Measurements from ENCODE around the gene SSR1. TPM values are rescaled to one million over a fixed set of nuclear protein-coding genes. Genes with fewer than 3 reads are reported as not detected.

SSR1 gene
- total RNA-seq, 1 donor = 205 TPM

DNA sequence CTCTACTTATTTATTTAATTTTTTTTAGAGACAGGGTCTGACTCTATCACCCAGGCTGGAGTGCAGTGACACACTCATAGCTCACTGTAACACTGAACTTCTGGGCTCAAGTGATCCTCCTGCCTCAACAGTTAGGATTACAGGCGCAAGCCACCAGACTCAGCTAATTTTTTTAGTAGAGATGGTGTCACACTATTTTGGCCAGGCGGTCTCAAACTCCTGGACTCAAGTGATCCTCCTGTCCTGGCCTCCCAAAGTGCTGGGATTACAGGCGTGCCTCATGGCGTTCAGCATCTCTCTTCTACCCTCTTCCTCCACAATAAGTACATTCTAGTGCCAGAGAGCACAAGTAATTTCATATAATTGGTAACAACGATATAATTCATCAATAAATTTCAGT, 5.5 kb downstream of the SSR1 start:
- no peak overlapping the region for H3K4me3 ChIP-seq (ENCODE audit: low read depth, low read length)
- TF ChIP-seq, protein P1, sequence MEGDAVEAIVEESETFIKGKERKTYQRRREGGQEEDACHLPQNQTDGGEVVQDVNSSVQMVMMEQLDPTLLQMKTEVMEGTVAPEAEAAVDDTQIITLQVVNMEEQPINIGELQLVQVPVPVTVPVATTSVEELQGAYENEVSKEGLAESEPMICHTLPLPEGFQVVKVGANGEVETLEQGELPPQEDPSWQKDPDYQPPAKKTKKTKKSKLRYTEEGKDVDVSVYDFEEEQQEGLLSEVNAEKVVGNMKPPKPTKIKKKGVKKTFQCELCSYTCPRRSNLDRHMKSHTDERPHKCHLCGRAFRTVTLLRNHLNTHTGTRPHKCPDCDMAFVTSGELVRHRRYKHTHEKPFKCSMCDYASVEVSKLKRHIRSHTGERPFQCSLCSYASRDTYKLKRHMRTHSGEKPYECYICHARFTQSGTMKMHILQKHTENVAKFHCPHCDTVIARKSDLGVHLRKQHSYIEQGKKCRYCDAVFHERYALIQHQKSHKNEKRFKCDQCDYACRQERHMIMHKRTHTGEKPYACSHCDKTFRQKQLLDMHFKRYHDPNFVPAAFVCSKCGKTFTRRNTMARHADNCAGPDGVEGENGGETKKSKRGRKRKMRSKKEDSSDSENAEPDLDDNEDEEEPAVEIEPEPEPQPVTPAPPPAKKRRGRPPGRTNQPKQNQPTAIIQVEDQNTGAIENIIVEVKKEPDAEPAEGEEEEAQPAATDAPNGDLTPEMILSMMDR (IDR thresholded peaks at IDR 0.05; ENCODE audit: insufficient read depth, low read length) = no peak
- DNase-seq (ENCODE audit: low read depth) = no peak

DNA sequence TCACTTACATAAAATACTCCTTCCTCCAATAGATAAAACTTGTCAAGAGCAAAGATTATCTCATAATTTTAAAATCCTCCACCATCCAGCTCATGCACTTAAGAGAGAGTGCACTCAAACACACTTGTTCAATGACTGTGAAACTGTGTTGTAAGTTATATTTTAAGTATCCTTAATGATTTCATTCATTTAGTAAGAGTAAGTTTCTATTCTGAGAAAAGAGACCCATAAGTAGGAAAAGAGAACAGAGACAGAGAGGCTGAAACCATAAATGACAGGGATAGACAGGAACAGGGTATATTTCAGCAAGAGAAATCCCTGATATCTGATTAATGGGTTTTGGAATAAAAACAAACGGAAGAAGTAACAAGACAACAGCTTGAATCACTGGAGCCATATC, 8.2 kb downstream of the SSR1 start:
- no peak overlapping the region for H3K4me3 ChIP-seq (ENCODE audit: low read depth, low read length)
- TF ChIP-seq, protein P1 (IDR thresholded peaks at IDR 0.05; ENCODE audit: insufficient read depth, low read length) = no peak
- DNase-seq (ENCODE audit: low read depth) = no peak

DNA sequence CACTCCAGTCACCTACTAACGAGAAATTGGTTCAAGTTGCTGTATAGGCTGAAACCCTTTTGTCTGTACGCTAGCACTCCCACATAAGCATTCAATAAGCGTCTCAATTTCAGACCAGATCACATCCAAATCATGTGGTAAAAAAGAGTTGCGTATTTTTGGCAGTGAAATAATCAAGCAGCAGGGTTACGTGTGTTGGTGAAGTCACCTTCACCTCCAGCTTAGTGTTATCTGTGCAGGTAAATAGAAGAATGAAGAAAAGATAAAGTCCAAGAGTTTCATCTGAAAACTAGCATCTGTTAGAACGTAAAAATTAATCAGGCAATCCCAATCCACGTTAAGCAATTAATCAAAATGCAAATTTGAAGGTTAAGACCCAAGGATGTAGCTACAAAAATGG, 11.3 kb downstream of the SSR1 start:
- TF ChIP-seq, protein P1 (IDR thresholded peaks at IDR 0.05; ENCODE audit: insufficient read depth, low read length) = no peak
- H3K4me3 ChIP-seq (ENCODE audit: low read depth, low read length) = no peak overlapping the region
- no peak for DNase-seq (ENCODE audit: low read depth)

DNA sequence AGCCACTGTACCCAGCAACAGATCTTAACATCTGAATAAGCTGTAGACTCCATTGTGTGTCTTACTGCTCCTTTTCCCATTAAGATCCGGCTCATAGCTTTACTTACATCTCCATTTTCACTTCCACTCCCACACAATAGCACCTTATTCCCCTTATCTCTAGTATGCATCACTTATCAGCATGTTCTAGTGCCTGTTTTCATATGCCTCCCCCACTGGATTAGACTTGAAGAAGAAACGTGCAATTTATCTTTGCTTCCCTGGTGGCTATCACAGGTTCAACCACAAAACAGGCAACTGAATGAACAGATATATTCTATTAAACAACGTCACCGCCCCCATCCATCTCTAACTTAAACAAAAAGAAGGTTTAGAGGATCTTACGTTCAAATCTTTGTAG, 12.1 kb downstream of the SSR1 start:
- no peak overlapping the region for H3K4me3 ChIP-seq (ENCODE audit: low read depth, low read length)
- DNase-seq (ENCODE audit: low read depth) = no peak
- TF ChIP-seq, protein P1 (IDR thresholded peaks at IDR 0.05; ENCODE audit: insufficient read depth, low read length) = no peak

DNA sequence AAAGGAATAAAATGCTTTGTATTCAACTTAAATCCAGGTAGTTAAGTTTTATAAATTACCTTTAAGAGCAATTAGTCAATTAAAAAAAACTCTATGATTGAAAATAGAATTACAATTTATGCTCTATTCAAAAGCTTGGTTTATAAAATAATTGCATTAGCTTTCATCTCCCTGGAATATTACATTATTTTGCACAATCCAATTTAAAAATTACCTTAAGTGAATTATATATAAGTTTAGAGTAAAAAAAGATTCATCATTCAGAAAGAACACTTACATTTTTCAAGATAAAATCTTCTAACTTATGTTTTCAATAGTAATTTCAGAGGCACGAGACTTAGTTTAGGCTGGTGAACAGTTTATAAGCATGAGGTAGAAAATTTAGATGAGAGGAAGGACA, 14.9 kb downstream of the SSR1 start:
- H3K4me3 ChIP-seq (ENCODE audit: low read depth, low read length) = no peak overlapping the region
- DNase-seq (ENCODE audit: low read depth) = no peak
- TF ChIP-seq, protein P1 (IDR thresholded peaks at IDR 0.05; ENCODE audit: insufficient read depth, low read length) = no peak

DNA sequence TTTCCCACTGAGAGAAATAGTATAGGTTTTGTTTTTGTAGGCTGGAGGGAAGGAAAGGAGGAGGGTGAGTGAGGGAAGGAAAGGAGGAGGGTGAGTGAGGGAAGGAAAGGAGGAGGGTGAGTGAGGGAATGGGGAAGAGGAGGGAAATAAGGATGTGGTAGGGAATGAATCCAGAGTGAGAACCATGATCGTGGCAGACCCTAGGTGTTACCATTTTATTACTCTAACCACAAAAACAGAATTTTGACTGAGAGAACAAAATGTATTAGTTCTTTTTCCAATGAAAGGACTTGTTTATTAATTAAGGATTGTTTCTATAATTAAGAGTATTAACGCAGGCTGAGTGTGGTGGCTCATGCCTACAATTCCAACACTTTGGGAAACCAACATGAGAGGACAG, 16.4 kb downstream of the SSR1 start:
- TF ChIP-seq, protein P1 (IDR thresholded peaks at IDR 0.05; ENCODE audit: insufficient read depth, low read length) = no peak
- no peak overlapping the region for H3K4me3 ChIP-seq (ENCODE audit: low read depth, low read length)
- no peak for DNase-seq (ENCODE audit: low read depth)

DNA sequence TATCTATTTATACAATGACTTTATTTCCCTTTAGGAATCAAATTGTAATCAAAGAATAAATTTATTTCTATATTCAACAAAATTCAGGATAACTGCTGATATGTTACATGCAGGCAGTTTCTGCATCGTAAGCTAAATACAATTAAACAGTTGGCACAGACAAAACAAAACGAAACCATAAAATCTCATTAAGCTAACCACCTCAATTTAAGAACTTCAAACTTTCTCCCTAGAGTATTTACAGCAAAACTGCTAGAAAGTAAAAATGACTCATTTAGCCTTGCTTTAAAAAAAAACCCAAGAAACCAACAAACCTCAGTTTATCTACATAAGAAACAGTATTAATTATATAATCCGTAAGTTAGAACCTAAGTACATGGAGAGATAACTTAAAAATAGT, 17.1 kb downstream of the SSR1 start:
- H3K4me3 ChIP-seq (ENCODE audit: low read depth, low read length) = no peak overlapping the region
- TF ChIP-seq, protein P1 (IDR thresholded peaks at IDR 0.05; ENCODE audit: insufficient read depth, low read length) = no peak
- DNase-seq (ENCODE audit: low read depth) = no peak
